Right lobe of liver (tissue), 6 donors: ENCODE data around the gene ADAM11. TPM values are rescaled to one million over a fixed set of nuclear protein-coding genes. Genes with fewer than 3 reads are reported as not detected.
"Not testable (repeated sequence)": the region's sequence is repeated elsewhere in the genome, so short reads cannot be mapped to it uniquely, and the experiment has no call there.

Source experiments
- ATAC-seq, 4 donors: fragments of 200-7000 bp; cut with Tn5 transposase; one replicate each; pipeline ENCODE4 v1.9.1; 2020; ENCODE audit warnings: mild to moderate bottlenecking in 4 of 4, moderate library complexity in 4 of 4
- DNase-seq, 3 donors: peaks; one replicate each; pipeline ENCODE4 v3.0.0-alpha.2; 2020
- H3K27ac ChIP-seq, 3 donors: fragments of 200-600 bp; one replicate each; pipeline ENCODE4 v1.8.0; 2022
- H3K27me3 ChIP-seq, 2 donors: fragments of 200-600 bp; one replicate each; pipeline ENCODE4 v1.8.0; 2022
- H3K36me3 ChIP-seq, 4 donors: fragments of 200-600 bp; sonication (generic) in 1 of 4; one replicate each; pipeline versions ENCODE4 v1.5.1 to v1.8.0; 2017 to 2022; ENCODE audit warnings: control low read depth in 1 of 4
- H3K4me1 ChIP-seq, 4 donors: fragments of 200-600 bp; sonication (generic) in 1 of 4; one replicate each; pipeline versions ENCODE4 v1.5.1 to v1.8.0; 2017 to 2022; ENCODE audit warnings: control low read depth in 1 of 4
- H3K4me3 ChIP-seq, 3 donors: fragments of 200-600 bp; one replicate each; pipeline ENCODE4 v1.8.0; 2022
- H3K9me3 ChIP-seq, 4 donors: fragments of 200-600 bp; sonication (generic) in 1 of 4; one replicate each; pipeline versions ENCODE4 v1.5.1 to v1.8.0; 2017 to 2022; ENCODE audit warnings: control low read depth in 1 of 4
- CTCF ChIP-seq, 4 donors: fragments of 200-600 bp in 3 of 4; fragments of 450-650 bp in 1 of 4; IDR thresholded peaks; one replicate each; pipeline versions ENCODE4 v1.5.1 to v1.8.0; 2016 to 2022; ENCODE audit warnings: antibody characterized with exemption in 4 of 4, mild to moderate bottlenecking in 2 of 4
- POLR2A ChIP-seq: fragments of 450-650 bp; IDR thresholded peaks from one replicate; pipeline ENCODE4 v1.6.1; 2017; ENCODE audit warnings: antibody characterized with exemption, mild to moderate bottlenecking
- WGBS: methylation state at CpG from one replicate; pipeline ENCODE4 v1.1.6; 2018; ENCODE audit warnings: low coverage, low lambda C conversion rate; ENCODE audit not compliant: insufficient coverage; ENCODE audit errors: missing lambda C conversion rate; 5-methylcytosine and 5-hydroxymethylcytosine counted together
- intact Hi-C, 2 donors: fragments of 100-400 bp; cut with DNase I; formaldehyde crosslinking; loops; one replicate each; pipeline versions ENCODE4 v1.11.2 to v1.14.1; 2022
- total RNA-seq, 6 experiments: library from RNA; depleted of rRNA in 2 of 6; stranded (reverse); fragments of >200 nt in 2 of 6; fragmentation: NEBNext Ultra II Directional in 3 of 6; extraction: Animal tissue kit (Norgen Biotek cat#: 25700) in 3 of 6; gene quantifications; one replicate each; pipeline versions ENCODE4 v1.1.0 to v1.2.4, GENCODE V29; 2016 to 2023
- donor health status: DM: no; HTN: yes; CAD: no.
- donor health status: DM: no; HTN: no; CAD: no.
- donor health status: DM: no; HTN: no; CAD: no.
- donor health status: DM: no; HTN: yes; CAD: no.
- donor health status: DM: no; HTN: yes; CAD: no.

The ADAM11 gene
- total RNA-seq, 6 experiments from 2014 or later = 0.04 to 0.12 (median 0.08) TPM; not detected in 2

- DNase-seq (no peak), ATAC-seq (no peak)
- no peaks in the 10 kb centered on the region for H3K4me1 ChIP-seq
- no peaks in the 10 kb centered on the region for H3K27me3 ChIP-seq
- intact Hi-C loops = no loop called here
- 66% methylated on average over 2 of the region's 4 CpGs for WGBS
- no peaks in the 10 kb centered on the region for H3K9me3 ChIP-seq
- TF ChIP-seq CTCF (IDR thresholded peaks at IDR 0.05) = no peak
- no peak for TF ChIP-seq POLR2A
- no peak overlapping the region for H3K4me3 ChIP-seq
- H3K36me3 ChIP-seq = no peaks in the 10 kb centered on the region
- no peak overlapping the region for H3K27ac ChIP-seq
These were observed 49.4 kb downstream of the ADAM11 start for GRCh38 chr17:44808156-44808555.

GRCh38 chr17:44808656-44809388 lies 50.0 kb downstream of the ADAM11 start:
- H3K36me3 ChIP-seq, H3K27me3 ChIP-seq, H3K4me1 ChIP-seq, intact Hi-C loops, H3K27ac ChIP-seq, H3K4me3 ChIP-seq, H3K9me3 ChIP-seq, ATAC-seq, DNase-seq: not testable (repeated sequence)
- WGBS = 87% methylated on average over 9 of the region's 9 CpGs

- WGBS = 87% methylated on average over 4 of the region's 4 CpGs
- H3K27ac ChIP-seq = no peak overlapping the region
- H3K27me3 ChIP-seq = no peaks in the 10 kb centered on the region
- ATAC-seq (no peak), DNase-seq (no peak)
- no peaks in the 10 kb centered on the region for H3K4me1 ChIP-seq
- no peaks in the 10 kb centered on the region for H3K9me3 ChIP-seq
- intact Hi-C loops = no loop called here
- H3K4me3 ChIP-seq = no peak overlapping the region
- H3K36me3 ChIP-seq = no peaks in the 10 kb centered on the region
- no peak for TF ChIP-seq POLR2A
- TF ChIP-seq CTCF (IDR thresholded peaks at IDR 0.05) = no peak
These were observed 53.5 kb downstream of the ADAM11 start for GRCh38 chr17:44812263-44812662.

- H3K27me3 ChIP-seq, H3K36me3 ChIP-seq, H3K27ac ChIP-seq, ATAC-seq, intact Hi-C loops, DNase-seq, H3K9me3 ChIP-seq, H3K4me1 ChIP-seq, H3K4me3 ChIP-seq: not testable (repeated sequence)
- WGBS = 81% methylated on average over 3 of the region's 6 CpGs
These were observed 59.7 kb downstream of the ADAM11 start for GRCh38 chr17:44818508-44818907.

- no peak overlapping the region for H3K27ac ChIP-seq
- intact Hi-C loops = no loop called here
- WGBS = 50% methylated on average over 7 of the region's 7 CpGs
These were observed 61.9 kb downstream of the ADAM11 start for GRCh38 chr17:44820631-44821212.

GRCh38 chr17:44825236-44825635 lies 66.4 kb downstream of the ADAM11 start:
- intact Hi-C loops, H3K4me3 ChIP-seq, ATAC-seq, DNase-seq, H3K9me3 ChIP-seq, H3K36me3 ChIP-seq, H3K27ac ChIP-seq: not testable (repeated sequence)
- H3K4me1 ChIP-seq = peaks cover 0 to 11% (median 0%) of the 10 kb centered on the region in 4 donors
- peaks cover 0 to 20% of the 10 kb centered on the region in 2 donors for H3K27me3 ChIP-seq
- WGBS = 93% methylated on average over 9 of the region's 9 CpGs

More at GRCh38 chr17:44820631-44821212, 61.9 kb downstream of the ADAM11 start:
- Histone ChIP-seq H3K36me3 (no peaks in the 10 kb centered on the region), H3K9me3 (no peaks in the 10 kb centered on the region), H3K4me1 (no peaks in the 10 kb centered on the region), H3K4me3 (no peak overlapping the region), H3K27me3 (no peaks in the 10 kb centered on the region)
- no peak for TF ChIP-seq POLR2A
- no peak for TF ChIP-seq CTCF (IDR thresholded peaks at IDR 0.05)
- ATAC-seq (no peak), DNase-seq (no peak)
